PFSK-1 (cell line): Measurements from ENCODE around the gene IFI35.

Experiments used
- FOXP2 ChIP-seq: optimal IDR thresholded peaks from 2 replicates; pipeline ENCODE3; 2011; ENCODE audit warnings: borderline replicate concordance, control low read depth, inconsistent platforms; ENCODE audit not compliant: insufficient read depth; ENCODE audit errors: extremely low read length, extremely low read depth
- POLR2AphosphoS5 ChIP-seq: IDR thresholded peaks from 2 replicates; pipeline ENCODE4 v1.6.1; 2012; ENCODE audit warnings: low read depth, mild to moderate bottlenecking, control low read depth, low read length, moderate library complexity
- SIN3A ChIP-seq: IDR thresholded peaks from 2 replicates; pipeline ENCODE4 v1.6.1; 2012; ENCODE audit warnings: mild to moderate bottlenecking, low read length, moderate library complexity, borderline replicate concordance; ENCODE audit not compliant: insufficient read depth
- TAF1 ChIP-seq: IDR thresholded peaks from 2 replicates; pipeline ENCODE4 v1.6.1; 2012; ENCODE audit warnings: low read length, control low read depth, borderline replicate concordance; ENCODE audit not compliant: insufficient read depth
- TF ChIP-seq, protein P1 (sequence below), 2 experiments: IDR thresholded peaks; 2 replicates each; pipeline versions ENCODE4 v1.6.1 to v1.8.0; 2011 to 2012; ENCODE audit warnings: low read depth in 2 of 2, low read length in 2 of 2, control low read depth in 1 of 2, inconsistent platforms in 1 of 2, mild to moderate bottlenecking in 1 of 2, moderate library complexity in 1 of 2; ENCODE audit not compliant: insufficient read depth in 1 of 2

Gene IFI35

DNA sequence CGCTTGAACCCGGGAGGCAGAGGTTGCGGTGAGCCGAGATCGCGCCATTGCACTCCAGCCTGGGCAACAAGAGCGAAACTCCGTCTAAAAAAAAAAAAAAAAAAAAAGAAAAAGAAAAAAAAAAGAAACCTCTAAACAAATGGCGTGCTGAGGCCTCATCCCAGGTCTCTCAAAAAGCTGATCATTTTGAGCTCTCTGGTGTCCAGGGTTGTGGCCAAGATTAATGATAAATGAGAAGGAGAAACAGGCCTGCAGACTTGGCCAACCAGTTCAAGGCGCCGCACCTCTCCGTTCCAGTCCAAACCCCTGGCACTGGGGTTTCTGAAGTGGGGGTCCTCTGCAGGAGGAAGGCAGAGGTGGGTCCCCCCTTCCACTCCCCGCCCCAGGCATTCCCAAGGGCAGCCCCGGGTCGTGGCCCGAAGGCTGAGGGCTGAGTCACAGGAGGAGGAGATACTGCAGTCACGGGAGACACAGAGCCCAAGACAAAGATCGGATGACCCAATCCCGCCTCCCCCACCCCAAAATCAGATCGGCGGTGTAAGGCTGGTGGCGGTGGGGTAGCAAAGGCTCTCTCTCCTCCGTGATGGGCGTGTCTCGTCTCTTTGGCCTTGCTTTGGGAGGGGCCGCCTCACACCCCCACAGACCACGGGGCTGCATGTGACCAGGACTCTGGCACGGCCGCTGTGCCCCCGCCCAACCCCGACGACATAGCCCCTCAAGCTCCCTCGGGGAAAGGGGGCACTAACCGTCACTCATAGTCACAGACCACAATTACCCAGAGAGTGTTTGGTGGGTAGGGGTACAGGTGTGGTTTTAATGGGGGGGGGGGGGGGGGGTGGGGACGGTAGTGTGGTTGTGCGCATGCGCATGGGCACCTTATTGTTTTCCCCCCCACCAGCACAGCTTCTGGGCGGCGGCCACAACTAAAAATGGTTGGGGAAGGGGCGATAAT is 14.5 kb downstream of the IFI35 start:
- TF ChIP-seq SIN3A = 0 out of 2 replicates have a peak, but pooled peaks have one; percentile 40
- peak; percentile 21; the same call in 1 of the 2 replicates for TF ChIP-seq POLR2AphosphoS5
- TF ChIP-seq FOXP2 = no peak

DNA sequence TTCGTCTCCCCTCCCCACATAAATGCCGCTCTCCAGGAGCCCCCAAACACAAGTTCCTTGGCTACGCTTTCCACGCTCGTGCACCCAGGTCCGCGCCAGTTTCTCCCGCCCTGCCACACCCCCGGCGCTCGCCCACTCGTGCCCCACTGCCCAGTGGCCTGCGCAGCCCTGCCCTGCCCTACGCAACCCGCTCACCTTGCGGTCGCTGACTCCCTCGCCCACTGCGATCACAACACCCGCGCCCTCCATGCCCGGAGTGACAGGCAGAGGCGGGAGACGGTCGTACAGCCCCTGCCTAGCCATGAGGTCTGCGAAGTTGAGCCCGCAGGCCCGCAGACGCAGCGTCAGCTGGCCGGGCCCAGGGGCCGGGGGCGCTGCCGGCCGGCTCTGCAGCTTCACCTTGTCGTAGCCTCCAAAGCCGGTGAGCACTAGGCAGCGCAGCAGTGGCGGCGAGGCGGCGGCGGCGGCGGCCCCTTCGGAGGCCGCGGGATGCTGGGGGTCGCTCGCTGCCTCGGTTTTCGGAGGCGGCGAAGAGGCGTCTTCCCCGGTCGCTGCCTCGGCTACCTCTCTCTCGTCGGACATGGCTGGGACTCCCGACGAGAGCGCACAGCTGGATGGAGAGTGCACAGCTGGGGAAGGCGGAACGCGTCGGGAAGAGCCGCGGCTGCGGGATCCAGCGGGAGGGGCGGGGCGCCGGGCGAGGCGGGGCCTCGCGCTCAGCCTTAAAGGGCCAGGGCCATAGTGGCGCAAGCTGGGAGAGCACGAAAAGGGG is 15.3 kb downstream of the IFI35 start, which contains the start of gene VAT1:
VAT1 (minus strand) TSS at position 645 of the 772 bp plus-strand sequence; CDS start at position 582, 63 bp downstream.
- TF ChIP-seq TAF1 (no peak), POLR2AphosphoS5 (peak; percentile 53; the same call in 1 of the 2 replicates), SIN3A (peak; percentile 76; the same call in 1 of the 2 replicates), FOXP2 (peak; percentile 87)

DNA sequence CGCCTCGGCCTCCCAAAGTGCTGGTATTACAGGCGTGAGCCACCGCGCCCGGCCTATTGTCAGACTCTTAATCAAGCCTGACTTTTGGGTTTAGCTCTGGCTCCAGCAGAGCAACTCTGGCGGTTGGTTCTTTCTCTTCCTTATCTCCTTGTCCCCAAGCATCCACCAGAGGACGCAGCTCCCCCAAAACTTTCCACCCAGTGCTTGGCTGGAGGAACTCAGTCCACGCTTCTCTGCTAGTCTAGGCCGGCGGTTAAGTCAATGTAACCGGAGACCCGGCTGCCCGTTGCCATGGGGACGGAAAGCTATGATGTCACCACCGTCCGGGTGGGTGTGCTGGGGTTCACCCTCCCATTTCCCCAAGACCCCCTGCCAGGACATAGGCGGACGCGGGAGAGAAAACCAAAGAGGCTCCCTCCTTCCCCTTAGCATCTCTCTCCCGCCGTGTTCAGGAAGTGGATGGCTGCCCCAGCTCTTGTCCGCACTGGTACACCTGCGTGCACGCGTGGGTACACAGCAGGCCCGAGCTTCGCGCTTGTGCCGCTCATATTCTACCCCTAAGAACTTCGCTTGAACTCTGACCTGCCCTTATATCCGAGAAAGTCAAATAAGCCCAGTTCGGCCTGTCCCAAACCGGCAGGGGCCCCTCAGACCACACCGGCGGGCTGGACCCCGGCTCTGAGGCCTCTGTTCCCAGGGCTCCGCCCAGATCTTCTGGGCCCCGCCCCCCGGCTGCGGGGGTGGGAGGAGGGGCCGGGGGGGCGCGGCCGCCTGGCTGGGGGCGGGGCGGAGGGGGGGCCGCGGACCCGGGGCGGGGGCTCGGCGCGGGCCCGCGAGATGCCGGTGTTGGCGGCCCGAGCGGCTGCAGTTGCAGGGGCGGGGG is 18.1 kb downstream of the IFI35 start, which contains the start of gene RND2:
RND2 (plus strand) TSS at position 825 of the 883 bp plus-strand sequence. CDS start 117 bp downstream, outside the sequence.
- TF ChIP-seq FOXP2 (no peak), TAF1 (no peak), POLR2AphosphoS5 (no peak), SIN3A (no peak)
- TF ChIP-seq, protein P1, sequence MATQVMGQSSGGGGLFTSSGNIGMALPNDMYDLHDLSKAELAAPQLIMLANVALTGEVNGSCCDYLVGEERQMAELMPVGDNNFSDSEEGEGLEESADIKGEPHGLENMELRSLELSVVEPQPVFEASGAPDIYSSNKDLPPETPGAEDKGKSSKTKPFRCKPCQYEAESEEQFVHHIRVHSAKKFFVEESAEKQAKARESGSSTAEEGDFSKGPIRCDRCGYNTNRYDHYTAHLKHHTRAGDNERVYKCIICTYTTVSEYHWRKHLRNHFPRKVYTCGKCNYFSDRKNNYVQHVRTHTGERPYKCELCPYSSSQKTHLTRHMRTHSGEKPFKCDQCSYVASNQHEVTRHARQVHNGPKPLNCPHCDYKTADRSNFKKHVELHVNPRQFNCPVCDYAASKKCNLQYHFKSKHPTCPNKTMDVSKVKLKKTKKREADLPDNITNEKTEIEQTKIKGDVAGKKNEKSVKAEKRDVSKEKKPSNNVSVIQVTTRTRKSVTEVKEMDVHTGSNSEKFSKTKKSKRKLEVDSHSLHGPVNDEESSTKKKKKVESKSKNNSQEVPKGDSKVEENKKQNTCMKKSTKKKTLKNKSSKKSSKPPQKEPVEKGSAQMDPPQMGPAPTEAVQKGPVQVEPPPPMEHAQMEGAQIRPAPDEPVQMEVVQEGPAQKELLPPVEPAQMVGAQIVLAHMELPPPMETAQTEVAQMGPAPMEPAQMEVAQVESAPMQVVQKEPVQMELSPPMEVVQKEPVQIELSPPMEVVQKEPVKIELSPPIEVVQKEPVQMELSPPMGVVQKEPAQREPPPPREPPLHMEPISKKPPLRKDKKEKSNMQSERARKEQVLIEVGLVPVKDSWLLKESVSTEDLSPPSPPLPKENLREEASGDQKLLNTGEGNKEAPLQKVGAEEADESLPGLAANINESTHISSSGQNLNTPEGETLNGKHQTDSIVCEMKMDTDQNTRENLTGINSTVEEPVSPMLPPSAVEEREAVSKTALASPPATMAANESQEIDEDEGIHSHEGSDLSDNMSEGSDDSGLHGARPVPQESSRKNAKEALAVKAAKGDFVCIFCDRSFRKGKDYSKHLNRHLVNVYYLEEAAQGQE (IDR thresholded peaks at IDR 0.05; ENCODE audit: insufficient read depth in 1 of 2, low read depth in 2 of 2, low read length in 2 of 2) = no peak

DNA sequence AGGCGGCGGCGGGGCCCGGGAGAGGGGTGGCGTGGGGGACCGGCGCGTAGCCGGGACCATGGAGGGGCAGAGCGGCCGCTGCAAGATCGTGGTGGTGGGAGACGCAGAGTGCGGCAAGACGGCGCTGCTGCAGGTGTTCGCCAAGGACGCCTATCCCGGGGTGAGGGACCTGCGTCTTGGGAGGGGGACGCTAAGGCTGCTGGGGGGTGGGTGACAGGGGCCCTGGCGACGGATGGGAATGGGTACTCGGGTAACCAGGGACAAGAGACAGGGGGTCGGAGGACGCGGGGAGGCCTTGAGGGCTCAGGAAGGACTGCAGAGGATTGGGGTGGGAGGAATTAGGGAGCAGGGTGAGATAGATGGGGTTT is 18.7 kb downstream of the IFI35 start:
- no peak for TF ChIP-seq TAF1
- TF ChIP-seq, protein P1 (IDR thresholded peaks at IDR 0.05; ENCODE audit: insufficient read depth in 1 of 2, low read depth in 2 of 2, low read length in 2 of 2) = no peak
- TF ChIP-seq POLR2AphosphoS5 = no peak
- TF ChIP-seq FOXP2 = no peak
- no peak for TF ChIP-seq SIN3A

DNA sequence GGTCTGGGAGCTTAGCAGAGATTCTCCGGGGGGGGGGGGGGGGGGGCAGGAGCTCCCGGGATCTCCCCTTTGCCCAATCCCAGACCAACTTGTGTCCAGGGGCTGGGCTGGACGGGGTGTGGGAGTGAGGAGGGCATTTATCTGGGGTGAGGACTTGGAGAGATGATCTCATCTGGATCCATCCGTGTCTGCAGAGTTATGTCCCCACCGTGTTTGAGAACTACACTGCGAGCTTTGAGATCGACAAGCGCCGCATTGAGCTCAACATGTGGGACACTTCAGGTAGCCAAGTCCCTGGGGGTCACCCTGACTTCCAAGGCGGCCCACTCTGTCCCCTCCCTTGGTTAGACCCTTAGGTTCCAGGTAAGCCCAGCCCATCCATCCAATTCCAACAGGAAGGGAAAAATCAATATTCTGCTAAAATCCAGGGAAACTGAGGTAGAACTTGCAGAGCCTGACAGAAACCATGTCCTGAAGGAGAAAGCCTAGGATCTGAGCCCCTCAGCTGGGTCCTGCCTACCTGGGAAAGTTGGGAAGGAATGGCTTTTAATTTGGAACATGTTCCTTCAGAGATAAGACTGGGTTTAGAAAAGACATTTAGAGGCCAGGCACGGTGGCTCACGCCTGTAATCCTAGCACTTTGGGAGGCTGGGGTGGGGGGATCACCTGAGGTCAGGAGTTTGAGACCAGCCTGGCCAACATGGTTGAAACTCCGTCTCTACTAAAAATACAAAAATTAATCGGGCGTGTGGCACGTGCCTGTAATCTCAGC is 19.4 kb downstream of the IFI35 start:
- TF ChIP-seq SIN3A (no peak), TAF1 (no peak), FOXP2 (no peak)
- TF ChIP-seq, protein P1 (IDR thresholded peaks at IDR 0.05; ENCODE audit: insufficient read depth in 1 of 2, low read depth in 2 of 2, low read length in 2 of 2) = no peak
